Measurements from ENCODE around the gene MYO1D.

DNA sequence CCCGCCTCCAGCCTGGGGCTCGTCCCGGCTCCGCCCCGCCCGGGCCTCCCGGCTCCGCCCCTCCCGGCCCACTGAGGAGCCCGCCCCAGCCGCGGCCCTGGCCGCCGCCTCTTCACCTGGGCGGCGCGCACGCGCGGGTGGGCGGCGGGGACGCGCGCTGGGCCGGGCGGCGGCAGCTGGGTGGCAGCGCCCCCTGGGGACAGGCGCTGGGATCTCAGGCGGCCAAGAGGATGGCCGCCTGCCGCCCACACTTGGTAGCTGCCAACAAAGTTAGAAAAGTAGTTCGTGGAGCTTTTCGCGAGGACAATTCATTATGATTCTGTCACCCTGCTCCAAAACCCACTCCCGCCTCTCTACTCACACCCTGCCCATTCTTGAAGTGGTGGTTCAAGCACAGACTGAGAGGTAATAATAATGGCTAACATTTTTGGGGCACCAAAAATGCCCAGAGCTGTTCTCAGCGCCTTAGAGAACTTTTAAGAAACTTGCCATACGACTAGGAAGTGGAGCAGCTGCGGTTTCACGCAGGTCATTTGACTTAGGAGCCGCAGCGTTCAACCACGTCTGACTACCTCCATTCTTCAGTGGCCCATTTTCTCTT, 340 bp upstream of the MYO1D start:
- TF ChIP-seq, protein P1, sequence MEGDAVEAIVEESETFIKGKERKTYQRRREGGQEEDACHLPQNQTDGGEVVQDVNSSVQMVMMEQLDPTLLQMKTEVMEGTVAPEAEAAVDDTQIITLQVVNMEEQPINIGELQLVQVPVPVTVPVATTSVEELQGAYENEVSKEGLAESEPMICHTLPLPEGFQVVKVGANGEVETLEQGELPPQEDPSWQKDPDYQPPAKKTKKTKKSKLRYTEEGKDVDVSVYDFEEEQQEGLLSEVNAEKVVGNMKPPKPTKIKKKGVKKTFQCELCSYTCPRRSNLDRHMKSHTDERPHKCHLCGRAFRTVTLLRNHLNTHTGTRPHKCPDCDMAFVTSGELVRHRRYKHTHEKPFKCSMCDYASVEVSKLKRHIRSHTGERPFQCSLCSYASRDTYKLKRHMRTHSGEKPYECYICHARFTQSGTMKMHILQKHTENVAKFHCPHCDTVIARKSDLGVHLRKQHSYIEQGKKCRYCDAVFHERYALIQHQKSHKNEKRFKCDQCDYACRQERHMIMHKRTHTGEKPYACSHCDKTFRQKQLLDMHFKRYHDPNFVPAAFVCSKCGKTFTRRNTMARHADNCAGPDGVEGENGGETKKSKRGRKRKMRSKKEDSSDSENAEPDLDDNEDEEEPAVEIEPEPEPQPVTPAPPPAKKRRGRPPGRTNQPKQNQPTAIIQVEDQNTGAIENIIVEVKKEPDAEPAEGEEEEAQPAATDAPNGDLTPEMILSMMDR (IDR thresholded peaks at IDR 0.05), result peak; percentile 96 to 99 (median 98)
- no peak for TF ChIP-seq POLR2AphosphoS5 (IDR thresholded peaks at IDR 0.05)
- no peak for TF ChIP-seq POLR2A (IDR thresholded peaks at IDR 0.05)
- no peak for TF ChIP-seq EP300 (IDR thresholded peaks at IDR 0.05)
